Gastrocnemius medialis (tissue), 4 donors: Measurements from ENCODE around the gene MEMO1.
"Not testable (repeated sequence)": the region's sequence is repeated elsewhere in the genome, so short reads cannot be mapped to it uniquely, and the experiment has no call there.

Source experiments
- POLR2A ChIP-seq, 2 donors: fragments of 450-650 bp; IDR thresholded peaks; one replicate each; pipeline ENCODE4 v1.6.1; 2017; ENCODE audit warnings: antibody characterized with exemption in 2 of 2, mild to moderate bottlenecking in 2 of 2, moderate library complexity in 2 of 2
- TF ChIP-seq, protein P1 (sequence below), 5 experiments: fragments of 450-650 bp in 3 of 5; fragments of 200-600 bp in 2 of 5; sonication (generic) in 2 of 5; IDR thresholded peaks in 4 of 5; conservative IDR thresholded peaks in 1 of 5; 1 replicate in 4 of 5; 2 replicates in 1 of 5; pipeline ENCODE4 v1.5.1; 2016 to 2019; ENCODE audit warnings: antibody characterized with exemption in 5 of 5, mild to moderate bottlenecking in 3 of 5, moderate library complexity in 3 of 5

DNA sequence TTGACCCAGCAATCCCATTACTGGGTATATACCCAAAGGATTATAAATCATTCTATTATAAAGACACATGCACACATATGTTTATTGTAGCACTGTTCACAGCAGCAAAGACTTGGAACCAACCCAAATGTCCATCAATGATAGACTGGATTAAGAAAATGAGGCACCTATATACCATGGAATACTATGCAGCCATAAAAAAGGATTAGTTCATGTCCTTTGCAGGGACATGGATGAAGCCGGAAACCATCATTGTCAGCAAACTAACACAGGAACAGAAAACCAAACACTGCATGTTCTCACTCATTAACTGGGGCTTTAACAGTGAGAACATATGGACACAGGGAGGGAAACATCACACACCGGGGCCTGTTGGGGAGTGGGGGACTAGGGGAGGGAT is 110.7 kb downstream of the MEMO1 start:
- TF ChIP-seq, protein P1, sequence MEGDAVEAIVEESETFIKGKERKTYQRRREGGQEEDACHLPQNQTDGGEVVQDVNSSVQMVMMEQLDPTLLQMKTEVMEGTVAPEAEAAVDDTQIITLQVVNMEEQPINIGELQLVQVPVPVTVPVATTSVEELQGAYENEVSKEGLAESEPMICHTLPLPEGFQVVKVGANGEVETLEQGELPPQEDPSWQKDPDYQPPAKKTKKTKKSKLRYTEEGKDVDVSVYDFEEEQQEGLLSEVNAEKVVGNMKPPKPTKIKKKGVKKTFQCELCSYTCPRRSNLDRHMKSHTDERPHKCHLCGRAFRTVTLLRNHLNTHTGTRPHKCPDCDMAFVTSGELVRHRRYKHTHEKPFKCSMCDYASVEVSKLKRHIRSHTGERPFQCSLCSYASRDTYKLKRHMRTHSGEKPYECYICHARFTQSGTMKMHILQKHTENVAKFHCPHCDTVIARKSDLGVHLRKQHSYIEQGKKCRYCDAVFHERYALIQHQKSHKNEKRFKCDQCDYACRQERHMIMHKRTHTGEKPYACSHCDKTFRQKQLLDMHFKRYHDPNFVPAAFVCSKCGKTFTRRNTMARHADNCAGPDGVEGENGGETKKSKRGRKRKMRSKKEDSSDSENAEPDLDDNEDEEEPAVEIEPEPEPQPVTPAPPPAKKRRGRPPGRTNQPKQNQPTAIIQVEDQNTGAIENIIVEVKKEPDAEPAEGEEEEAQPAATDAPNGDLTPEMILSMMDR (IDR thresholded peaks at IDR 0.05 in 4 of 5, conservative IDR thresholded peaks at IDR 0.05 in 1 of 5), result not testable (repeated sequence)
- not testable (repeated sequence) for TF ChIP-seq POLR2A (IDR thresholded peaks at IDR 0.05)
